ENCODE results near the gene KCTD7. TPM values are rescaled to one million over a fixed set of nuclear protein-coding genes. Genes with fewer than 3 reads are reported as not detected.
"Not testable (repeated sequence)": the region's sequence is repeated elsewhere in the genome, so short reads cannot be mapped to it uniquely, and the experiment has no call there.

KCTD7 gene
- 10 to 100 TPM in 1 of 3 donors, 1 to 10 TPM in 2; 7.4 to 24.8 (median 8.5) TPM for total RNA-seq
- long read RNA-seq, donor 1, full-length matches to known transcripts: 5 of 6 reads
- long read RNA-seq, donor 1, partial matches to known transcripts: 1 of 6 reads
- long read RNA-seq, donor 1, other reads (novel, unspliced or antisense): 0 of 6 reads
- long read RNA-seq, donor 2, partial matches to known transcripts: 0 of 1 reads
- long read RNA-seq, donor 2, other reads (novel, unspliced or antisense): 0 of 1 reads

DNA sequence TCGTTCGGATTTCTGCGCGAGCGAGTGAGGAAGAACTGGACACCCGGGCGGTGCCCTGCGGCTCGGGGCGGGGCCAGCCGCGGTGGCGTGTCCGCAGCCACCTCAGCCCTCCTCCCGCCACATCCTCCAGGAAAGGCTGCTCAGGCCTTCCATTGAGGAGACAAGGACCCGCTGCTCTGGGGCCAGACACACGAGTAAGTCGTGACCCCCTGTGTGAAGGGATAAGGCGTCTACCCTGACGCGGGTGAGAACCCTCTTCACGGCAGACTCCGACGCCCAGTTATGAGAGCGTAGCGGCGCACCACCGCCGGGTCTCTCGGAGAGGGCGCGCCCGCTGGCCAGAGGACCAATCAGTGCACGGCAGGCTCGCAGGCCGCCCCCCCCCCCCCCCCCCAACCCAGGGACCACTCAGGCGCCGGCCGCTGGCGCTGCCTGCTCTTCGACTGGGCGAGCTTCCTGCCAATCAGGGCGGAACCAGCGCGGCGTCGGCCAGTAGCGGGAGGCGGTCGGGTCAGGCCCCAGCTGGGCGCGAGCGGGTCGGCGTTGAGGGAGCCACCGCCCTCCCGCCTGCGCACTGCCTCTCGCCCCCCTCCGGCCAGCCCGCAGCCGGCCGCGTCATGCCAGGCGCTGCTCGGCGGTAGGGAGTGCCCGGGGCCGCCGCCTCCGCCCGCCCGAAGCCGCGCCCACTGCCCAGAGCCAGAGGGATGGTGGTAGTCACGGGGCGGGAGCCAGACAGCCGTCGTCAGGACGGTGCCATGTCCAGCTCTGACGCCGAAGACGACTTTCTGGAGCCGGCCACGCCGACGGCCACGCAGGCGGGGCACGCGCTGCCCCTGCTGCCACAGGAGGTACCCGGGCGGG, at the start of gene KCTD7:
KCTD7 (plus strand) TSS at position 521 of the 861 bp plus-strand sequence; CDS start at position 705, 184 bp downstream.
- intact Hi-C loops (cut with DNase I, micrococcal nuclease): no loop called here
- H3K9me3 ChIP-seq: no peaks in the 10 kb centered on the region
- peak; percentile 95 to 99 (median 99) for DNase-seq
- peaks cover 12% of the 10 kb centered on the region for H3K4me1 ChIP-seq (ENCODE audit: low read depth)
- TF ChIP-seq, protein P1, sequence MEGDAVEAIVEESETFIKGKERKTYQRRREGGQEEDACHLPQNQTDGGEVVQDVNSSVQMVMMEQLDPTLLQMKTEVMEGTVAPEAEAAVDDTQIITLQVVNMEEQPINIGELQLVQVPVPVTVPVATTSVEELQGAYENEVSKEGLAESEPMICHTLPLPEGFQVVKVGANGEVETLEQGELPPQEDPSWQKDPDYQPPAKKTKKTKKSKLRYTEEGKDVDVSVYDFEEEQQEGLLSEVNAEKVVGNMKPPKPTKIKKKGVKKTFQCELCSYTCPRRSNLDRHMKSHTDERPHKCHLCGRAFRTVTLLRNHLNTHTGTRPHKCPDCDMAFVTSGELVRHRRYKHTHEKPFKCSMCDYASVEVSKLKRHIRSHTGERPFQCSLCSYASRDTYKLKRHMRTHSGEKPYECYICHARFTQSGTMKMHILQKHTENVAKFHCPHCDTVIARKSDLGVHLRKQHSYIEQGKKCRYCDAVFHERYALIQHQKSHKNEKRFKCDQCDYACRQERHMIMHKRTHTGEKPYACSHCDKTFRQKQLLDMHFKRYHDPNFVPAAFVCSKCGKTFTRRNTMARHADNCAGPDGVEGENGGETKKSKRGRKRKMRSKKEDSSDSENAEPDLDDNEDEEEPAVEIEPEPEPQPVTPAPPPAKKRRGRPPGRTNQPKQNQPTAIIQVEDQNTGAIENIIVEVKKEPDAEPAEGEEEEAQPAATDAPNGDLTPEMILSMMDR (IDR thresholded peaks at IDR 0.05): no peak
- peak; percentile 92 for ATAC-seq
- no peaks in the 10 kb centered on the region for H3K36me3 ChIP-seq (ENCODE audit: low read depth)
- H3K4me3 ChIP-seq: peak within 1 kb of the TSS; percentile 51

DNA sequence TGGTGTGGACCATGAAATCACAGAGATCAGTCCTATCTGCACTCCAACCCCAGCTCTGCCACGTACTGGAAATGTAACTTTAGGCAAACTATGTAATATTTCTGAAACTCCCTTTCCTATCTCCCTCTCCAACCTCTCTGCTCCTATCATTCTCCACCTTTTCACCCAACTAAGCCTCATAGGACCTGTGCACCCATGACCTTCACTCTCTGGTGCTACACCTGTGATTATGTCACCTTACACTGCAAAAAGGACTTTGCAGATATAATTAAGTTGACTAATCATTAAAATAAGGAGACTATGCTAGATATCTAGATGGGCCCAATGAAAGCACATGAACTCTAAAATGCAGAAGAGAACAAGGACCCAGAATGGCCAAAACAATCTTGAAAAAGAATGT, 48.3 kb upstream of the KCTD7 start:
- H3K36me3 ChIP-seq (ENCODE audit: low read depth); DNase-seq; intact Hi-C loops (cut with DNase I, micrococcal nuclease); H3K9me3 ChIP-seq; ATAC-seq; H3K4me1 ChIP-seq (ENCODE audit: low read depth); H3K4me3 ChIP-seq: not testable (repeated sequence)

DNA sequence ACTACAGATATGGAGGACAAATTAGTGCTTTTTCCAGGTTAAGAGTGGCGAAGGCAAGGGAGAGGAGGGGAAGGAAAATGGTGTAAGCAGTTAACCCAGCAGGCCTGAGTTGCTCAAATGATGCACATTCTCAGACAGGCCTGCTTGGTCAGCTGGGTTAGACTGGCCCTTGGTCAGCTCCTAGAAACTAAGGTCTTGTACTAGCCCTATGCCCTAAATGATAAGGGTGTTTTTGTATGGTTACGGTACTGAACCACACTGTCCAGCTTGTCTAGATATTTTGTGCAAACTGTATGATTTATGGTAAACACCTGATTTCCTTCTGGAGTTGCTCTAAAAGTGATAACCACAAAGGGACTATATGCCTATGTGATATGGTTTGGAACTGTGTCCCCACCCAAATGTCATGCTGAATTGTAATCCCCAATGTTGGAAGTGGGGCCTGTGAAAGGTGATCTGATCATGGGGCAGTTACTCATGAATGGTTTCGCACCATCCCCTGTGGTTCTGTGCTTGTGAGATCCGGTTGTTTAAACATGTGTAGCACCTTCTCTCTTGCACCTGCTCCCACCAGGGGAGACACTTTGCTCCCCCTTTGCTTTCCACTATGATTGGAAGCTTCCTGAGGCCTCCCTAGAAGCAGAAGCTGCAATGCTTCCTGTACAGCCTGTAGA, 45.7 kb upstream of the KCTD7 start:
- H3K36me3 ChIP-seq (ENCODE audit: low read depth); ATAC-seq; H3K4me3 ChIP-seq; intact Hi-C loops (cut with DNase I, micrococcal nuclease); H3K9me3 ChIP-seq; H3K4me1 ChIP-seq (ENCODE audit: low read depth); DNase-seq: not testable (repeated sequence)

DNA sequence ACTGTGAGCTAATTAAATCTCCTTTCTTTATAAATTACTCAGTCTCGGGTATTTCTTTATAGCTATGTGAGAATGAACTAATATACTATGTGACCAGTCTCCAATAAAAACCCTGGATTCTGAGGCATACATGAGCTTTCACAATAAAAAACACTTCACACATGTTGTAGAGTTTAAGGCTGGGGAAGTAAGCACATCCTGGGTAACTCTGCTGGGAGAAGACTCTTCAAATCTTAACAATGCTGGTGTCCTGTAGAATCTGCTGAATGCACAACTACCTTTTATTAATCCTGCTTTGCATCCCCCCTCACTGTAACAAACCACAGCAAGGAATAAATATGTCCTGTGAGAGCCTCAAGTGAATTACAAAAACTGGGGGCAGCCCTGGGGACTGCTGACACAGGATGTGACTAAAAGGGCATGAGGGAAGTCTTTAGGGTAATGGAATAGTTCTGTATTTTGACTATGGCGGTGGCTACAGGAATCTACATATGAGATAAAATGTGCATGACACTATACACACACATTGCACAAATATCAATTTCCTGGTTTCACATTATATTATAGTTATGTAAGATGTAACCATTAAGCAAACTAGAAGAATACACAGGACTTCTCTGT, 45.1 kb upstream of the KCTD7 start:
- Histone ChIP-seq H3K9me3 (no peaks in the 10 kb centered on the region), H3K4me3 (no peak overlapping the region), H3K36me3 (ENCODE audit: low read depth) (no peaks in the 10 kb centered on the region), H3K4me1 (ENCODE audit: low read depth) (no peaks in the 10 kb centered on the region)
- intact Hi-C loops (cut with DNase I, micrococcal nuclease): no loop called here
- DNase-seq (no peak), ATAC-seq (no peak)
- TF ChIP-seq, protein P1 (IDR thresholded peaks at IDR 0.05): no peak

DNA sequence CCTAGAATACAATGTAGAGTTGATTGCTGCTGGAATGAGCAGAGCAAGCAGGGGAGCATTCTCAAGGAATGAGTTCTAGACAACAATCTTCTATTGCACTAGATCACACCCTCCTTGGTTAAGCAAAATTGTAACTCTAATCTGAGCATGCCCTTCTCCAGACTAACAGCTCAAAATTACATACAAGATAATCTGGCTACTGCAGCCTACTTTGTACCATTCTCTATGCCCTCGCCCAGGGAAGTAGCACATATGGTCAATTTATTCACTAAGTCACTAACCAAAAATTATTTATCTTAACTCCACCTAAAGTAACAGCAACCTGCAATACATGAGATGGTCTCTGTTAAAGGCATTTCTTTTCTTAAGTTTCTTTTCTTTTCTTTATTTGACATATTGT, 42.5 kb upstream of the KCTD7 start:
- Histone ChIP-seq H3K4me3 (no peak overlapping the region), H3K36me3 (ENCODE audit: low read depth) (no peaks in the 10 kb centered on the region), H3K4me1 (ENCODE audit: low read depth) (peaks cover 10% of the 10 kb centered on the region), H3K9me3 (no peaks in the 10 kb centered on the region)
- TF ChIP-seq, protein P1 (IDR thresholded peaks at IDR 0.05): no peak
- no peak for ATAC-seq
- DNase-seq: no peak
- intact Hi-C loops (cut with DNase I, micrococcal nuclease): no loop called here

DNA sequence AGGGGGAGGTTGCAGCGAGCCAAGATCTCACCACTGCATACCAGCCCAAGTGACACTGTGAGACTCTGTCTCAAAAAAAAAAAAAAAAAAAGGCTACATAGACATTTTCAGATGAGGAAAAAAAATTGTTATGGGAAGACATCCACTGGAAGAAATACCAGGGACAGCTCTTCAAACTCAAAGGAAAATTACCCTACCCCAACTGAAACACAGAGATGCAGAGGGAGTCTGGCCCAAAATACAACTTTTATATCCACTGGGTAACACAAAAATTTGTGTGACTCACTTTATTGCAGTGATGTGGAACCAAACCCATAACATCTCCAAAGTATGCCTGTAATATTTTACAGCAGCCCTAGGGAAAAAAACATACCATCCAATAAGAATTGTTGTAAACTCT, 40.5 kb upstream of the KCTD7 start:
- H3K36me3 ChIP-seq (ENCODE audit: low read depth); ATAC-seq; H3K9me3 ChIP-seq; intact Hi-C loops (cut with DNase I, micrococcal nuclease); H3K4me3 ChIP-seq; DNase-seq: not testable (repeated sequence)
- H3K4me1 ChIP-seq (ENCODE audit: low read depth): peaks cover 17% of the 10 kb centered on the region

DNA sequence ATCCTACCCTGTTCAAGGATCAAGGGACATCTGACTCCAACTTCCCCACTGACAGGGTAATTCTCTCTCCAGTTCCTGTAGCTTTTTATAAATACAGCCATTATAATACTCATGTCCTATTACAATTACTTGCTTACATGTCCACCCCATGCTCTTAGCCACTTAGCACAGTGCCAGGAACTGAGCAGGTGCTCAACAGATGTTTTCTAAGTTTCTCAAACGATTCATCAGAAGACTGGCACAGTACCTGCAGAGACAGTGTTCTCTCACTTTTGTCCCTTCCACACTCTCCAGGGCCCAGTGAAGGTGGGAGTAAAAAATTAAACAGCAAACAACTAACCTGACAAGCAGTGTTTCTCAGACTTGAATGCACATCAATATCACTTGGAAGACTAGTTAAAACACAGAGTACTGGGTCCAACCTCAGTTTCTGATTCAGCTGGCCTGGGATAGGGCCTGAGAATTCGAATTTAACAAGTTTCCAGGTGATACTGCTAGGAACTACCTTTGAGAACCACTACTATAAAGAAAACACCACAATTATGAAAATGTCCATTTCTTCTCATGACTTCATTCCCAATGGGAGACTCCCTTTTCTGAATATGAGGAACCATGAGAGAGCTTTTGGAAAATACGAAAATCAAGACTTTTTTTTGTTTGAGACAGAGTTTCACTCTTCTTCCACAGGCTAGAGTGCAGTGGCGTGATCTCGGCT, 39.7 kb upstream of the KCTD7 start:
- H3K9me3 ChIP-seq; H3K4me3 ChIP-seq; DNase-seq; H3K36me3 ChIP-seq (ENCODE audit: low read depth); intact Hi-C loops (cut with DNase I, micrococcal nuclease); ATAC-seq: not testable (repeated sequence)
- peaks cover 17% of the 10 kb centered on the region for H3K4me1 ChIP-seq (ENCODE audit: low read depth)

DNA sequence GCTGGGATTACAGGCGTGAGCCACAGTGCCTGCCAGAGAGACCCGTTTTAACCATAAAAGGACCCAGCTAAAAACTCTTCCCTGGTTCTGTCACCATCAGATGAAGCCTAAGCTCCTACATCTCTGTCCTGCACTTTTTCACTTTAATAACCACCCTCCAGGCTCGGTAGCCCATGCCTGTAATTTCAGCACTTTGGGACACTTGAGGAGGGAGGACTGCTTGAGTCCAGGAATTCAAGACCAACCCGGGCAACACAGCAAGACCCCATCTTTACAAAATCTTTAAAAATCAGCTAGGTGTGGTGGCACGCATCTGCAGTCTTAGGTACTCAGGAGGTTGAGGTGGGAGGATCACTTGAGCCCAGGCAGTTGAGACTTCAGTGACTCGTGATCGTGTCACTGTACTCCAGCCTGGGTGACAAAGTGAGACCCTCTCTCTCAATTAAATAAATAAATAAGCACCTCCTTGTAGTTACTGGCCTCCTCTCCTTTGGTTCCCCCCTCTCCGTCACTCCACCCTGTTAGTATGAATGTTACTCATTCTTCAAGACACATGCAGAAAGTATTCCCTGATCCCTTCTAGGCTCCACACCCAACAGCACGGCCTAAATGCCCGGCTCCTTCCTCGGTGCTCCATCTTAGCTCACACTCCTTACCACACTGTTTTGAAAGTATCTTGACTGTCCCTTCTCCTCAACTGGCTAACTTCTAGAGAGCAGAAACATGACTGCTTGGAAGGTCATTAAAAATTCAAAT, 38.2 kb upstream of the KCTD7 start:
- H3K4me1 ChIP-seq (ENCODE audit: low read depth): peaks cover 17% of the 10 kb centered on the region
- H3K9me3 ChIP-seq; H3K4me3 ChIP-seq; ATAC-seq; intact Hi-C loops (cut with DNase I, micrococcal nuclease); H3K36me3 ChIP-seq (ENCODE audit: low read depth); DNase-seq: not testable (repeated sequence)

DNA sequence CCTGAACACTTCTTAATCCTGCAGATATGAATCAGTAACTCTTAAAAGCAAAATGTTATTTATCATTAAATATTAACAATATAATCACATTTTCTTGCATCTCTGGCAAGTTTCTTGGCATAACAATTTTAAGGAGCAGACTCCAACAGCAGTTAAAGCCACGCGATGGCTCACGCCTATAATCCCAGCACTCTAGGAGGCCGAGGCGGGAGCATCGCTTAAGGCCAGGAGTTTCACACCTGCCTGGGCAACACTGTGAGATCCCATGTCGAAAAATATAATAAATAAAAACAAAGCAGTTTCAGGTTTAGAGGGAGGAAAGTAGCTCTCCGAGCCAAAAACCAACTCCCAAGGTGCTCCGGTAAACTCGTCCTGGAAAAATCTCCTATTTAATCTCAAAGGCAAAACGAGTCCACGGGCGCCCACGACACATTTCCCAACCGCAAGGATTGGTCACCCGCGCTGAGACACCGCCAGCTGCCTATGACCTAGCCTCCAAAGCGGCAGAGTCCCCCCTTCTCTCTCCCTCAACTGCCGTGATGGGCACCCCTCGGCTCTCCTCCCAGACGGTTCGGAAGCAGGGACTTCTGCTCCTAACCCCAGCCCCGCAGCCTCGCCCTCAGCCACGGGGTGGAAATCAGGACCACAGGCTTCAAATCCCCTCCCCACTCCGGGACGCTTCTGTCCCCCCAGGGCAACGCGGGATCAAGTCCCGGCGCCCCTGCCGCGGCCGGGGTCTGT, 37.5 kb upstream of the KCTD7 start:
- ATAC-seq: peak; percentile 36
- DNase-seq: peak in 2 of 3 donors; percentile 33 to 34
- intact Hi-C loops (cut with DNase I, micrococcal nuclease); H3K36me3 ChIP-seq (ENCODE audit: low read depth); H3K9me3 ChIP-seq: not testable (repeated sequence)
- Histone ChIP-seq H3K4me1 (ENCODE audit: low read depth) (peaks cover 17% of the 10 kb centered on the region), H3K4me3 (peak overlapping the region; percentile 82)
